ENCODE results near the gene TMPO. TPM values are rescaled to one million over a fixed set of nuclear protein-coding genes. Genes with fewer than 3 reads are reported as not detected.
"Not testable (repeated sequence)": the region's sequence is repeated elsewhere in the genome, so short reads cannot be mapped to it uniquely, and the experiment has no call there.

Gene TMPO, protein sequence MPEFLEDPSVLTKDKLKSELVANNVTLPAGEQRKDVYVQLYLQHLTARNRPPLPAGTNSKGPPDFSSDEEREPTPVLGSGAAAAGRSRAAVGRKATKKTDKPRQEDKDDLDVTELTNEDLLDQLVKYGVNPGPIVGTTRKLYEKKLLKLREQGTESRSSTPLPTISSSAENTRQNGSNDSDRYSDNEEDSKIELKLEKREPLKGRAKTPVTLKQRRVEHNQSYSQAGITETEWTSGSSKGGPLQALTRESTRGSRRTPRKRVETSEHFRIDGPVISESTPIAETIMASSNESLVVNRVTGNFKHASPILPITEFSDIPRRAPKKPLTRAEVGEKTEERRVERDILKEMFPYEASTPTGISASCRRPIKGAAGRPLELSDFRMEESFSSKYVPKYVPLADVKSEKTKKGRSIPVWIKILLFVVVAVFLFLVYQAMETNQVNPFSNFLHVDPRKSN
- 100 to 1,000 TPM; 268 to 277 TPM for total RNA-seq

DNA sequence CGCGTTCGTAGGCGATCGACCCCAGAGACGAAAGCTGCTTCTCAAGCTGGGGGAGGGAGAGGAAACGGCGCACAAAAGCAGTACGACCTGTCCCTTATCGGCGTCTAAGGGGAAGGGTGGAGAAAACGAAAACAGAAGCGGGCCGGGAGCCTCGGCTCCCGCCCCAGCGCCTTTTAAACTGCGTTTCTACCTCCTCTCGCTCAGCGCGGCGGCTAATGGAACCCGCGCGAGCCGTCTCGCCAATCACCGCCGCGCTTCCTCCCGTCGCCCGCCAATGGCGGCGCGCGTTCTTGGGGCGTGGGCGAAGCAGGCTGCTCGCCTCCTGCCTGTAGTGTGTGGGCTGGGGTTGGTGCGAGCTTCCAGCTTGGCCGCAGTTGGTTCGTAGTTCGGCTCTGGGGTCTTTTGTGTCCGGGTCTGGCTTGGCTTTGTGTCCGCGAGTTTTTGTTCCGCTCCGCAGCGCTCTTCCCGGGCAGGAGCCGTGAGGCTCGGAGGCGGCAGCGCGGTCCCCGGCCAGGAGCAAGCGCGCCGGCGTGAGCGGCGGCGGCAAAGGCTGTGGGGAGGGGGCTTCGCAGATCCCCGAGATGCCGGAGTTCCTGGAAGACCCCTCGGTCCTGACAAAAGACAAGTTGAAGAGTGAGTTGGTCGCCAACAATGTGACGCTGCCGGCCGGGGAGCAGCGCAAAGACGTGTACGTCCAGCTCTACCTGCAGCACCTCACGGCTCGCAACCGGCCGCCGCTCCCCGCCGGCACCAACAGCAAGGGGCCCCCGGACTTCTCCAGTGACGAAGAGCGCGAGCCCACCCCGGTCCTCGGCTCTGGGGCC is at the start of gene TMPO:
TMPO (plus strand) TSS at position 304 of the 824 bp plus-strand sequence; CDS start at position 582, 278 bp downstream.
- POLR2A ChIA-PET = interaction anchor here (0.7 to 1.8 kb wide), 6 partner anchors 12 to 129 kb away, joined by 3 to 10 read pairs (median 5); partner anchors contain the start of genes APAF1, IKBIP and SLC25A3

DNA sequence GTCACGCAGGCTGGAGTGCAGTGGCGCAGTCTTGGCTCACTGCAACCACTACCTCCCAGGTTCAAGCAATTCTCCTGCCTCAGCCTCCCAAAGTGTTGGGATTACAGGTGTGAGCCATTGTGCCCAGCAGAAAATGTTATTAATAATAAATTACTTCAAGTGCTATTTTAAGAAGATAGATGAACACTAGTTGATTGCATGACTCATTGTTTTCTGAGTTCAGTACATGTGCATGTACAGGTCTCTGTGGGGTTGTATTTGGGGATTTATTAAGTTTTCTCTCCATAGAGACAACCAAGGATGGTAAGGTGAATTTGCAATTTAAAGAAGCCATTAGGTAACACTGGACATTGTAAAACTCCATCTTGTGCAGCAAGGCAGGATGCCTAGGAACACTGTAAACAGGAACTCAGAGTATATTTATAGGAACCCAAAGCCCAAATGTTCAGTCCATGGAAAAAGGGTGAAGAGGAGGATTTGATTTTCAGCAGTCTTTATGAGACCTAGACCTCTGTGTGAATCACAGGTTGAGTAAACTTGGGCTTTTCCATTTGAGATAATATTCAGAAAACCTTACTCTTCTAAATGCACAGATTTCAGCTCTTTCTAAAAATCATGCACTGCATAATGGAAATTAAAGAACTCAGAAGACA is 49.3 kb upstream of the TMPO start:
- CTCF ChIA-PET = no interaction called here
- POLR2A ChIA-PET = no interaction called here

More for the DNA sequence above, at the start of gene TMPO:
- CTCF ChIA-PET = interaction anchor here (0.6 to 4.1 kb wide), 10 partner anchors 9 to 135 kb away, joined by 3 to 23 read pairs (median 4); no protein-coding TSS in a partner anchor

DNA sequence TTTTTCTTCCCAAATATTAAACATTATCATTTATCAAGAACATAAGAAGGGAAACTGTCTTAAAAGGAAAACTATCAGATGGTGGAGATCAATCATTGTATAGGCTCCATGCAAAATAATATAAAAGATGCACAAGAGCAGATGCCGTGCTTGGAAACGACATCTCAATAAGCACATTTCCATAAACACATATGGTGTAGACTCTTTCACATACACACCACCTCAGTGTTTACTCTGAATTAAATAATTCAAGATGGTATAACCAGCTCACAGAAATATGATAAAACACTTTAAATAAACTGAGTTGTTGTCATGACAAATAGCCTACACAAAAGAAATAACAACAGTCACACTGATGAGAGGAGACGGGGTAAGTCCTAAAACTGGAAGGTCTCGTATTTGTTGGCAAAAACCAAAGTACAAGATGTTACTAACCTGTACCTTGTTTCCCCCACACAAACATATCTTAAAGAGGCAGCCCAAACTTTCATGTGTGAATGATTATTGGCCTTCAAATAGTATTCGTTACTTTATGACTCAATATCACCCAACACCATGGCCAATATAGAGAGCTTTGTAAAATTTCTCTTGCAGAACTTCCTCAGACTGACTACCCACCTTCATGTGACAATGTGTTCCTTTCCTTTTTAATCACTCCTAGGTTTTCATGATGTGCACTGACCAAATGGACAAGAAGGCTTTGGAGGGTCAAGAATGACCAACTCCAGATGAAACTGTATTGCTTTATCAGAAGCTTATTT is 48.6 kb upstream of the TMPO start:
- POLR2A ChIA-PET = no interaction called here
- CTCF ChIA-PET = interaction anchor here (0.6 kb wide), 1 partner anchor 24 kb away, joined by 5 read pairs; no protein-coding TSS in a partner anchor

DNA sequence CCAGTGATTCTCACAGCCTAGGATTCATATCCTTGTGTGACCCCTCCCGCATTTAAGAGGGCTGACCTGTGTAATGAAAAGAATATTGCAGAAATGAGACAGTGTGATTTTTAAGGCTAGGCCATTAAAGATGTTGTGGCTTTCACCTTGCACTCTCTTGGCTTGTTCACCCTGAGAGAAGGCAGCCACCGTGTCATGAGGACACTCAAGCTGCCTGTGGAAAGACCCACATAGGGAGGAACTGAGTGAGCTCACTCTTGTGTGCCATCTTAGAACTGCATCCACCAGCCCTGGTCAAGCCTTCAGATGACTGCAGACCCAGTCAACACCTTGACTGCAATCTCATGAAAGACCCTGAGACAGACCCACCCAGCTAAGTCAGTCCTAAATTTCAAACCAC is 46.3 kb upstream of the TMPO start:
- POLR2A ChIA-PET = no interaction called here

DNA sequence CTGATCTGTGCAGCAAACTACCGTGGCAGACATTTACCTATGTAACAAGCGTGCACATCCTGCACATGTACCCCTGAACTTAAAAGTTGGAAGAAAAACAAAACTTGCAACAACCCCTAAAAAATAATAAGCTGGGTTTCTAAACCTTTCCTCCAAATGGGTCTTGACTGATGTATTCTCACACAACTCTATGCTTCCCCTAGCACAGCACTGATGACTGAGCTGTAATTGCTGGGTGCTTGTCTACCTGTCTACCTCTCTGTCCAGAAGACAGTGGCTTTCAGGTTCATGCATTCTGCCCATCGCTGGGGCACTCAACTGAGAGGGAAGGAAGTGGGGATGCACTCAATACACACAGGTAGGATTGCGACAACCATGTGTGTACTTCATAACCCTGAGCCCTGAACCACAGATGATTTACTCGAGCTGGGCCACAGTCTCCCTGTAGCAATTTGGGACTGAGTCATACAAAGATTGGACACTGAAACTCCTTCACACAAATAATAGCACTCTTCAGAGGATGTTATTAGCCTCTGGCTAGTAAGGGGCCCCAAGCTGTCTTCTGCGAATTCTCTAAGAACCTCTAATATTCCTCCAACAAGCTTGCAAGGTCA is 44.8 kb upstream of the TMPO start:
- ChIA-PET POLR2A (no interaction called here), CTCF (interaction anchor here (0.8 kb wide), 1 partner anchor 10 kb away, joined by 3 read pairs; no protein-coding TSS in a partner anchor)

More for the DNA sequence above, 46.3 kb upstream of the TMPO start:
- CTCF ChIA-PET = no interaction called here

DNA sequence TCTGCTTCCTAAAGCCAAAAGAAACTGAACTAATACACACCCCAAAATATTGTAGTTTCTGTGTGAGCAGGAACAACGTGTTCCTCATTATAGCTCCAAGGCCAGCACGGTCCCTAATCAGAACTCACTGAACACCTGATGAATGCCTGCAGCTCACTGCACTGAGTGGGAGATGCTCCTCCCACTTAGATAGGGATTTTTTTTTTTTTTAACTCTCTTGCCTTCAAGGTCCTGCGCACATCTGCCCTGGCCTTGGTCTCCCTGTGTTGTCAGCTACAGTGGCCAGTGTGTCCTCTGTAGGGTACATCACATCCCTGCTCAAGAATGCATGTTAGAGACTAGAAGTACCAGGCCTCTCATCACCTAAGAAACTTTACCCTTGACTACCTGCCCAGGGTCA is 44.3 kb upstream of the TMPO start:
- CTCF ChIA-PET = no interaction called here
- POLR2A ChIA-PET = no interaction called here

DNA sequence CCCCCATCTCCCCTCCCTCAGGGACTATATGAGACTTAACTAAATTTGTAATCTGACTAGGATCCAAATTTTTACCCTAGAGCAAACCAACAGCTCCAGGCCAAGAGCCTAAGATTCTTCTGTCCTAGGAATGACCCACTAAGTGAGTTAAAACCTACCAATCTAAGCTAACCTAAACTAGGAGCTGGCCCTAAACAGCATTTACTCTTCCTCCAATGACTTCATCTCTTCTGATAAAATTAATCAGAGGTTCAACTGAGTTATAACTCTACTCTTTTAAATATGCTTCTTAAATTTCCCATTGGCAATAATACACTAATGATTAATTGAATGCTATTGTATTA is 39.9 kb upstream of the TMPO start:
- ChIA-PET CTCF (interaction anchor here (0.5 to 1.1 kb wide), 2 partner anchors 51 to 83 kb away, joined by 3 read pairs; no protein-coding TSS in a partner anchor), POLR2A (no interaction called here)

DNA sequence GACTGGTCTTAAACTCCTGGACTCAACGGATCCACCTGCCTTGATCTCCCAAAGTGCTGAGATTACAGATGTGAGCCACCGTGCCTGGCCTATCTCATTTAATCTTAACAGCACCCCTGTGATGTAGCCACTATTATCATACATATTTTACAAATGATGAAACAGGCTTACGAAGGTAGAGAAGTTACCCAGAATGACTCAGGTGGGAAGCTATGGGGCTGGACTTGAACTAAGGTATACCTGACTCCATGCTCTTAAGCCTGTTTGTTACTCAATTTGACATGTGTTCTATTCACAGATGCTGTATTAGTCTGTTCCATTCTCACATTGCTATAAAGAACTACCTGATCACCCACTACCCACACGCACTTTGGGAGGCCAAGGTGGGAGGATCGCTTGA is 36.8 kb upstream of the TMPO start:
- POLR2A ChIA-PET = no interaction called here
- CTCF ChIA-PET = interaction anchor here (0.9 kb wide), 1 partner anchor 14 kb away, joined by 3 read pairs; no protein-coding TSS in a partner anchor

DNA sequence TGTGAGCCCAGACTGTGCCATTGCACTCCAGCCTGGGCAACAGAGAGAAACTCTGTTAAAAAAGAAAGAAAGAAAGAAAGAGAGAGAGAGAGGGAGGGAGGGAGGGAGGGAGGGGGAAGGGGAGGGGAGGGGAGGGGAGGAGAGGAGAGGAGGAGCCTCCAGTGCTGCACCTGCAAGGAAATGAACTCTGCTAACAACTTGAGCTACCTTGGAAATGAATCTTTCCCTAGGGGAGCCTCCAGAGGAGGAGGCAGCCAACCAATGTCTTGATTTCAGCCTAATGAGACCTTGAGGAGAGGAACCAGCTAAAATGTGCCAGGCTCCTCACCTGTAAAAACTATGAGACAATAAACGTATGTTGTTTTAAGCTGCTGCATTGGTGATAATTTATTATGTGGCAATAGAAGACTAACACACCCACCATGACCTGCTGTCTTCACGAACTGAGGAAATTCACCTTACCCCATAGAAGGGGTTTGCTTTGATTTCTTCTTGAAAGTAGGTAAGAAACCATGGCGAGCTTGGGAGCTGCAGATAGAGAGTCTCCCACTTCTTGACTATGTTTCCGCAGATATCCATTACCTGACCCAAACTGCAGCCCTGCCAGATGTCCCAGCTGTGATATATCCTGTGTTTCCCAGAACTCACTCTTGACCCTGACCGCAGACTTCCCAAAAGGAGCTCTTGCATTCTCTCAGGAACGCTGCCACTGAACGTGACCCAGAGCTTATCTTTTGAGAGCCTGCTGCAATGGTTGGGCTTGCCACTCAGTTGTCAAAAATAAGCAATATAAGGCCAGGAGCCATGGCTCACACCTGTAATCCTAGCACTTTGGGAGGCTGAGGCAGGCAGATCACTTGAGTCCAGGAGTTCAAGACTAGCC is 31.5 kb upstream of the TMPO start:
- CTCF ChIA-PET = interaction anchor here (0.6 kb wide), 1 partner anchor 72 kb away, joined by 4 read pairs; no protein-coding TSS in a partner anchor
- POLR2A ChIA-PET = no interaction called here

DNA sequence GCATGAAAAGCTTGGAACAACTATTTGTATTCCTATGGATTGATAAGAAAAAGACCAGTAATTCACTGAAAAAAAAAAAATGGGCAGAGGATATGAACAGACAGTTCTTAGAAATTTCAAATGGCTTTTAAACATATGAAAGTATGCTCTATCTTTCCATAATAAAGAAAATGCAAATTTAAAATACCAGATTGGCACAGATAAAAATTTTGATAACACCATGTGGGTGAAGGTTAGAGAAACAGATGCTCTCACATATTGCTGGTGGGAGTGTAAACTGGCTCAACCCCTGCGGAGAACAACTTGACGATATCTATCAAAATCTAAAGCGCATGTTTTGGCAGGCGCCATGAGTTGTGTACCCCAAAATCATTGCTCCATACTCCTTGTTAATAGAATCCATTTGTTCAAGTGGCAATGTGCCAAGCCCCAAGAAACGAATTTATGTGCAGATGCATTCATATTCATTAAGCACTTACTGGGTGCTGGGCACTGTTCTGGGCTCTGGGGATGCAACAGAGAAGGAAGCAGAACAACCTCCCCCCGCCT is 29.5 kb upstream of the TMPO start:
- POLR2A ChIA-PET = no interaction called here
- CTCF ChIA-PET = interaction anchor here (0.6 kb wide), 1 partner anchor 50 kb away, joined by 5 read pairs; no protein-coding TSS in a partner anchor

DNA sequence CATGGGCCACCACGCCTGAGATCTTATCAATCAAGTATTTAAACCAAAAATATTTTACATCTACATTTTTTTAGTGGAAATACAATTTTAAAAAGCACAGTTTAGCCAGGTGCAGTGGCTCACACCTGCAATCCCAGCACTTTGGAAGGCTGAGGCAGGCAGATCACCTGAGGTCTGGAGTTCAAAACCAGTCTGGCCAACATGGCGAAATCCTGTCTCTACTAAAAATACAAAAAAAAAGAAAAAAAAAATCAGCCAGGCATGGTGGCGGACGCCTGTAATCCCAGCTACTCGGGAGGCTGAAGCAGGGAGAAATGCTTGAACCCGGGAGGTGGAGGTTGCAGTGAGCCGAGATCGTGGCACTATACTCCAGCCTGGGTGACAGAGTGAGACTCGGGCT is 27.0 kb upstream of the TMPO start:
- CTCF ChIA-PET, POLR2A ChIA-PET: not testable (repeated sequence)

DNA sequence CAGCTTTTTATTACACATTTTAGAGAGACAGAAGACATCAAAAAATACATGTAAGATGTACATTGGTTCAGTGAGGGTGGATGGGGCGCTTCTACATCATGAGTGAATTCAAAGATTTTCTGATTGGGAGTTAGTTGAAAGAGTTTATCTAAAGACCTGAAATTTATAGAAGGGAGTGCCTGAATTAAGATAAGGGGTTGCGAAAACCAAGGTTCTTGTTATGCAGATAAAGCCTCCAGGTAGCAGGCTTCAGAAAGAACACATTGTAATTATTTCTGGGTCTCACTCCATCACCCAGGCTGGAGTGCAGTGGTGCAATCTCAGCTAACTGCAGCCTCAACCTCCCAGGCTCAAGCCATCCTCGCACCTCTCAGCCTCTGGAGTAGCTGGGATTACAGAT is 26.2 kb upstream of the TMPO start:
- POLR2A ChIA-PET = no interaction called here
- CTCF ChIA-PET = interaction anchor here (0.9 kb wide), 1 partner anchor 65 kb away, joined by 3 read pairs; no protein-coding TSS in a partner anchor

DNA sequence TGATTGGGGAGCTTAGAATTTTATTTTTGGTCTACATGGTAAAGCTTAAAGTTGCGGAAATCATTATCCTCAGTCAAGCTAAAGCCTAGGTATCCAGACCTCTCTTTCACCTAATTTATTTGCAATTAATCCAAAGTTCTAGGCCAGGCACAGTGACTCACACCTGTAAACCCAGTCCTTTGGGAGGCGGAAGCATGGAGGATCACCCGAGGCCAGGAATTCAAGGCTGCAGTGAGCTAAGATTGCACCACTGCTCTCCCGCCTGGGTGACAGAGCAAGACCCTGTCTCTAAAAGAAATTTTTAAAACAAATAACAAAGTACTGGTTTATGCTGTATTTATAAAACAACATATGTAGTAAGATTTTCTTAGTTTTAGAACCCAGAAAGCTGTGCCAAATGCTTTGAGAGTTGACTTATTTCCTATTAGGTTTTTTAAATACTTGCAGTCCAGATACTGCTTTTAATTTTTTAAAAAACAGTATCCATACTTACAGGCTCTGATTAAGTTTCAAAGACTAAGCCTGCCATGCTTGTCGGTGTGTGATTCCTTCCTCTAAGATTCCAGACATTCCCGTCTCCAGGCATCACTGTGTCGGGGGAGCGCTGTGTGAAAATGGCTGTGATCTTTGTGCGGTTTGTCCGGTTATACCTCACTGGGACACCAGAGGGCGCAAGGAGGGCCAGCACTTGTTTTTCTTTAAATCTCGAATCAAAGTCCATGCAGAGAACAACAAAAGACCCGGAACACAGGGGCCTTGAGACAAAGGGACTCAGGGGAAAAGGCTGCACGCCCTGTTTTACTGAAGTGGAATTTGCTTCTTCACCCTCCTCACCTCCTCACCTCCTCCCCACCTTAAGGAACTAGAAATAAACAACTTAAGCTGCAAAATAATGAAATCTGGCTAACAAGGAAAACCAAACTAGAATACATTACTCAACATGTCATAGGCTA is 24.6 kb upstream of the TMPO start:
- ChIA-PET POLR2A (interaction anchor here (0.6 to 0.8 kb wide), 5 partner anchors 10 to 153 kb away, joined by 3 to 6 read pairs (median 4); no protein-coding TSS in a partner anchor), CTCF (interaction anchor here (0.7 to 2.2 kb wide), 10 partner anchors 9 to 60 kb away, joined by 3 to 10 read pairs (median 4); partner anchors contain the start of gene TMPO)

DNA sequence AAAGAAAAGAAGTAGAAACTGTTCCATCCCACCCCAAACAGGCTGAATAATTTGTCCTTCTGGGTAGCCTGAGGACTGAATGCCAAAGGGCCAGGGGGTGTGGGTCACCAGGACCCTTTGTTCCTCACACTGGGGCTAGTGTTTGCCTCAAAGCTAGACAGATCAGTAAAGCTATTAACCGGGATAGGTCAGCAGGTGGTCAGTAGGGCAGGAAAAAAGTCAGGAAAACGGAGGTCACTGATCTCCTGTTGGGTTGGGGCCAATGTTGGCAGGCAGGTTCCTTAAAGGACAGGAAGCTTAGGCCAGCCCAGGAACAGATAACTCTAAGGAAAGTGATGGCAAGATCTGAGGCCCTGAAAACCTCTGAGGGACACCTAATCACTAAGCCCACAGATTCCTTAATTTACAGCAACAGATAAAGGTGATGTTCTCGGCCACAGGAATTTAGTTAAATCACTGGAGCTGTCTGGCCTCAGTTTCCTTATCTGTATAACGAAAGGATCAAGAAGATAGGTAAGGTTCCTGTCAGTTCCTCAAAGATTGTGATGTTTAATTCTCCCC is 22.7 kb upstream of the TMPO start:
- ChIA-PET POLR2A (no interaction called here), CTCF (interaction anchor here (0.8 to 2.2 kb wide), 3 partner anchors 15 to 75 kb away, joined by 3 to 10 read pairs (median 3); no protein-coding TSS in a partner anchor)

DNA sequence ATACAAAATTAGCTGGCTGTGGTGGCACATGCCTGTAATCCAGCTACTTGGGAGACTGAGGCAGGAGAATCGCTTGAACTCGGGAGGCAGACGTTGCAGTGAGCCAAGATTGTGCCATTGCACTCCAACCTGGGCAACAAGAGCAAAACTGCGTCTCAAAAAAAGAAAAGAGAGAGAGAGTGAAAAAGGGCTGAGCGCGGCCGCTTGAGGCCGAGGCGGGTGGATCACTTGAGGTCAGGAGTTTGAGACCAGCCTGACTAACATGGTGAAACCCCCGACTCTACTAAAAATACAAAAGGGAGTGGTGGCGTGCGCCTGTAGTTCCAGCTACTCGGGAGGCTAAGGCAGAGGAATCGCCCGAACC is 14.1 kb upstream of the TMPO start:
- POLR2A ChIA-PET = interaction anchor here (1.0 kb wide), 1 partner anchor 15 kb away, joined by 10 read pairs; the partner anchor contains the start of gene TMPO
- CTCF ChIA-PET = interaction anchor here (1.0 kb wide), 1 partner anchor 15 kb away, joined by 3 read pairs; no protein-coding TSS in a partner anchor

DNA sequence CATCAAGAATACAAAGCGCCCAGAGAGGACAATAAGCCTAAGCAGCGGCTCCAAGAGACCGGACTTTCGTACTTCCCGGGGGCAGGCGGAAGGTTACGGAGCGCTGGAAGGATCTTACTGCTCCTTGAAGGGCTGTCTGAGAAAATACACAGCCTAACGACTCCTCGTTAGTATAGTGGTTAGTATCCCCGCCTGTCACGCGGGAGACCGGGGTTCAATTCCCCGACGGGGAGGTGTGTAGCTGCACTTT is 12.1 kb upstream of the TMPO start:
- POLR2A ChIA-PET = interaction anchor here (0.6 to 1.1 kb wide), 4 partner anchors 12 to 16 kb away, joined by 3 to 5 read pairs (median 4); partner anchors contain the start of gene TMPO
- CTCF ChIA-PET = interaction anchor here (2.5 kb wide), 1 partner anchor 12 kb away, joined by 23 read pairs; the partner anchor contains the start of gene TMPO
